CD4-positive, alpha-beta T cell treated with Interleukin-1 beta for 1 hour (primary cell): ENCODE data around the gene ARID3B.
"Not testable (repeated sequence)": the region's sequence is repeated elsewhere in the genome, so short reads cannot be mapped to it uniquely, and the experiment has no call there.

Experiments used
- DNase-seq, 2 donors: peaks; one replicate each; pipeline ENCODE4 v3.0.0-alpha.2; 2020 to 2022

ARID3B gene

GRCh38 chr15:74540761-74541493 lies at the start of gene ARID3B:
Gene ARID3B (plus strand): TSS chr15:74541220. CDS start chr15:74543937, 2,717 bp downstream.
- DNase-seq: peak; percentile 96 to 97

GRCh38 chr15:74496648-74497047 lies 44.4 kb upstream of the ARID3B start:
- DNase-seq: no peak

- DNase-seq: no peak
These were observed 43.4 kb upstream of the ARID3B start for GRCh38 chr15:74497584-74497983.

- DNase-seq: no peak
These were observed 41.7 kb upstream of the ARID3B start for GRCh38 chr15:74499366-74499765.

- DNase-seq: no peak
These were observed 40.6 kb upstream of the ARID3B start for GRCh38 chr15:74500401-74500800.

GRCh38 chr15:74502301-74502700 lies 38.7 kb upstream of the ARID3B start:
- DNase-seq: no peak

- DNase-seq: no peak
These were observed 36.6 kb upstream of the ARID3B start for GRCh38 chr15:74504418-74504817.

GRCh38 chr15:74504836-74505235 lies 36.2 kb upstream of the ARID3B start:
- no peak for DNase-seq

- DNase-seq: no peak
These were observed 35.0 kb upstream of the ARID3B start for GRCh38 chr15:74505837-74506514.

- DNase-seq: no peak
These were observed 34.5 kb upstream of the ARID3B start for GRCh38 chr15:74506515-74506840.

- DNase-seq: peak in 1 of 2 donors; percentile 19
These were observed 29.4 kb upstream of the ARID3B start for GRCh38 chr15:74511583-74511982.

GRCh38 chr15:74514059-74514458 lies 27.0 kb upstream of the ARID3B start:
- not testable (repeated sequence) for DNase-seq

GRCh38 chr15:74517096-74517495 lies 23.9 kb upstream of the ARID3B start:
- DNase-seq: no peak

- no peak for DNase-seq
These were observed 21.7 kb upstream of the ARID3B start for GRCh38 chr15:74519311-74519710.

- no peak for DNase-seq
These were observed 20.6 kb upstream of the ARID3B start for GRCh38 chr15:74520407-74520806.

- DNase-seq: no peak
These were observed 17.0 kb upstream of the ARID3B start for GRCh38 chr15:74523982-74524381.

- DNase-seq: no peak
These were observed 15.7 kb upstream of the ARID3B start for GRCh38 chr15:74525309-74525708.

GRCh38 chr15:74525945-74526344 lies 15.1 kb upstream of the ARID3B start:
- DNase-seq: no peak

- no peak for DNase-seq
These were observed 12.1 kb upstream of the ARID3B start for GRCh38 chr15:74528876-74529275.

- no peak for DNase-seq
These were observed 11.1 kb upstream of the ARID3B start for GRCh38 chr15:74529921-74530320.

GRCh38 chr15:74530771-74531143 lies 10.3 kb upstream of the ARID3B start:
- DNase-seq: no peak

- DNase-seq: no peak
These were observed 9.7 kb upstream of the ARID3B start for GRCh38 chr15:74531144-74531811.

- DNase-seq: no peak
These were observed 5.5 kb upstream of the ARID3B start for GRCh38 chr15:74535388-74536084.

GRCh38 chr15:74537736-74538135 lies 3.3 kb upstream of the ARID3B start:
- DNase-seq: no peak
